Caco-2 (cell line): Measurements from ENCODE around the gene FNDC8. TPM values are rescaled to one million over a fixed set of nuclear protein-coding genes. Genes with fewer than 3 reads are reported as not detected.

Experiments used
- BruUV-seq: library from RNA; stranded (reverse); fragments of 400-500 nt; replicated peaks from 2 replicates; lab custom pipeline; 2021; lab: Mats Ljungman, UMichigan
- CTCF ChIA-PET: fragments of 300-600 bp; sonication (Branson Sonifier 250); formaldehyde crosslinking; loops from one replicate; lab custom pipeline; 2022; ENCODE audit warnings: antibody characterized with exemption; lab: Charles Lee
- POLR2A ChIA-PET: fragments of 300-600 bp; sonication (Branson Sonifier 250); formaldehyde crosslinking; loops from one replicate; lab custom pipeline; 2022; ENCODE audit warnings: antibody characterized with exemption; lab: Charles Lee
- DNase-seq, 2 experiments: peaks; one replicate each; pipeline versions ENCODE4 v3.0.0 to v3.0.0-alpha.2; 2020 to 2022
- H3K27me3 ChIP-seq: replicated peaks from 2 replicates; pipeline ENCODE4 v1.6.0; 2011; ENCODE audit warnings: low read length; ENCODE audit not compliant: control insufficient read depth, insufficient read depth
- H3K36me3 ChIP-seq: 2 replicates; pipeline ENCODE4 v1.5.1; 2011; ENCODE audit warnings: low read length; ENCODE audit not compliant: control insufficient read depth, insufficient read depth
- H3K4me1 ChIP-seq: fragments of 250-450 bp; sonication (Bioruptor Pico); 2 replicates; pipeline ENCODE4 v1.5.1; 2020; ENCODE audit warnings: mild to moderate bottlenecking
- H3K4me3 ChIP-seq: 2 replicates; pipeline ENCODE4 v1.5.1; 2011; ENCODE audit warnings: low read depth, mild to moderate bottlenecking, control low read depth, low read length
- H3K9me3 ChIP-seq: fragments of 250-450 bp; sonication (Bioruptor Pico); 2 replicates; pipeline ENCODE4 v1.5.1; 2020; ENCODE audit warnings: mild to moderate bottlenecking, moderate library complexity
- H3K27ac Mint-ChIP-seq: one replicate; pipeline ENCODE4 v1.8.0; 2022; ENCODE audit warnings: mixed read lengths; ENCODE audit not compliant: unreplicated experiment
- H3K27me3 Mint-ChIP-seq: one replicate; pipeline ENCODE4 v1.8.0; 2022; ENCODE audit warnings: mixed read lengths; ENCODE audit not compliant: insufficient read depth, unreplicated experiment
- H3K36me3 Mint-ChIP-seq: one replicate; pipeline ENCODE4 v1.8.0; 2022; ENCODE audit warnings: mild to moderate bottlenecking, mixed read lengths; ENCODE audit not compliant: insufficient read depth, unreplicated experiment
- H3K4me1 Mint-ChIP-seq: one replicate; pipeline ENCODE4 v1.8.0; 2022; ENCODE audit warnings: low read depth, mixed read lengths; ENCODE audit not compliant: unreplicated experiment
- H3K4me3 Mint-ChIP-seq: one replicate; pipeline ENCODE4 v1.8.0; 2022; ENCODE audit warnings: mild to moderate bottlenecking, moderate library complexity, mixed read lengths; ENCODE audit not compliant: unreplicated experiment
- H3K9me3 Mint-ChIP-seq: one replicate; pipeline ENCODE4 v1.8.0; 2022; ENCODE audit warnings: mixed read lengths; ENCODE audit not compliant: unreplicated experiment
- CTCF ChIP-seq, 2 experiments: fragments of 200-600 bp in 1 of 2; IDR thresholded peaks; 1 replicate in 1 of 2; 2 replicates in 1 of 2; pipeline versions ENCODE4 v1.5.1 to v1.8.0; 2011 to 2022; ENCODE audit warnings: antibody characterized with exemption in 1 of 2, control low read depth in 1 of 2, inconsistent platforms in 1 of 2, low read depth in 1 of 2, low read length in 1 of 2, mild to moderate bottlenecking in 1 of 2, moderate library complexity in 1 of 2; ENCODE audit not compliant: insufficient read depth in 1 of 2, severe bottlenecking in 1 of 2, unreplicated experiment in 1 of 2
- intact Hi-C: fragments of 100-400 bp; cut with micrococcal nuclease; formaldehyde crosslinking; loops from one replicate; pipeline ENCODE4 v1.10.0; 2022; ENCODE audit not compliant: unreplicated experiment
- total RNA-seq: library from RNA; stranded (reverse); gene quantifications from 2 replicates; pipeline ENCODE4 v1.2.3, GENCODE V29; 2022

Gene FNDC8
- total RNA-seq, 1 experiment from 2014 or later, result not detected

DNA sequence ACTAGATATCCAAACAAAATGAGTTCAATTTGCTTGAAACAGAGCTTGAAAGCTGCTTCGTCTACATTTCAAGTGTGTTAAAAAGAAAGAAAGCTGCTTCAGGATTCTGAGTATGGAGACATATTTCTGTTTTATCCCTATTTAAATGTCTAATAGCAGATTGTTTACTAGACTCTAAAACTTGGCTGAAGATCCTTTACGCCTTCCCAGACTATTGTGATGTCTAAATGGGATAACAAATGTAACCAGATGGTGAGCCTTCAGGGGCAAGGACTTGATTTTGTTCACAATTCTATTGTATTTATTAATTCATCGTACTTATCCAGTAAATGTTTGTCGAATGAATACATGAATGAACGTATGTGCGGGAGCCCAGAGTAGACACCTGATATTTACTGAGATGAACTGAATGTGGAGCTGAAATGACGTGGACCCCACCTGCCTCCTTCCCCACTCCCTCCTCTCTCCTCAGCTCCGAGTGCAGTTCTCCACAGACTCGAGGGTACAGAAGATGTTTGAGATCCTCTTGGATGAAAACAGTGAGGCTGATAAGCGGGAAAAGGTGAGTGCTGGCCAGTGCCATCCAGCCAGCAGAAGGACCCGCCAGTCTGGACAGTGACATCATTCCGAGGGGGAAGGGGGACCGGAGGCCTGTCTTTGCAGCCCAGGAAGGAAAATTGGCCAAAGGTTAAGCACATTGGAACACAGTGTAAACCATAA is 31.2 kb downstream of the FNDC8 start:
- Histone ChIP-seq H3K27me3 (no peaks in the 10 kb centered on the region), H3K4me3 (no peak overlapping the region), H3K4me1 (no peaks in the 10 kb centered on the region), H3K36me3 (no peaks in the 10 kb centered on the region), H3K9me3 (no peaks in the 10 kb centered on the region)
- intact Hi-C loops, result no loop called here
- no peaks in the 10 kb centered on the region for H3K9me3 Mint-ChIP-seq
- peaks cover 5% of the 10 kb centered on the region for H3K27me3 Mint-ChIP-seq
- no peaks in the 10 kb centered on the region for H3K36me3 Mint-ChIP-seq
- ChIA-PET CTCF (no interaction called here), POLR2A (no interaction called here)
- no peak overlapping the region for H3K27ac Mint-ChIP-seq
- no peak overlapping the region for H3K4me3 Mint-ChIP-seq
- DNase-seq, result no peak
- TF ChIP-seq CTCF (IDR thresholded peaks at IDR 0.05; ENCODE audit: insufficient read depth in 1 of 2, low read depth in 1 of 2, low read length in 1 of 2, severe bottlenecking in 1 of 2, unreplicated experiment in 1 of 2), result no peak
- peaks cover 5% of the 10 kb centered on the region for H3K4me1 Mint-ChIP-seq
- BruUV-seq, result no TSS peak

DNA sequence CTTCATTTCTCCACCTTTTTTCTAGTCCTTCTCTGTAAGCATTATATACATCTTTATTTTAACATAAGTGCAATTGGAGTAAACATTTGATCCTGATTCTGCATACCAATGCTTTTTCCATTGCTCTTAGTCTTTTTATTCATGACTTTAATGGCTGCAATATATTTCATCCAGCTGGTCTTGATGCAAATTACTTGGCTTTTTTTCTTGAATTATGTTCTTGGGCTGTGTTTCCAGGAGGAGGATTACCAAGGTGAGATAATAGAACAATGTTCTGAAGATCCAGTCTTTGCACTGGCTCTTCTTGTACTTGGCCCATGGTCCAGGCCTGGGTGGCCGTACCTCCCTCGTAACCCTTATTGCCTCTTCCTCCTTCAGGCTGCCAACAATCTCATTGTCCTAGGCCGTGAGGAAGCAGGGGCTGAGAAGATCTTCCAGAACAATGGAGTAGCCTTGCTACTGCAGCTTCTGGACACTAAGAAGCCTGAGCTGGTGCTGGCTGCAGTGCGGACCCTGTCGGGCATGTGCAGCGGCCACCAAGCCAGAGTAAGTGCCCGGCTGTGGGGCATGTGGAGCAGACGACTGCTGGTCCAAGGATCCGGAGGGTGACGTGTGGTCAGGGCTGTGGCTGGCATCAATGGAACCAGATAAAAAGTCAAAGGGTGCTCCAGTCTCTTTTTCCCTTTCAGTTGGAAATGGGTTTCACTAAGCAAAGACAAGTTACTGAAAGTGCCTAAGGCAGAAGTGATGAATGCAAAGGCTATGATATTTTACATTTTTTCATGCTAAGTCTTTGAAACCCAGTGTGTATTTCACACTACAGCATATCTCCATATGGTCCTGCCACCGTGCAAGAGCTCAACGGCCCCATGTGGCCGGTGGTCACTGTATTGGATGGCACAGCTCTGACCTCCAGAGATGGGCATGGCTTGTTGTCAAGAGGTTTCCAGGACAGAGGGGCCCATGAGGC is 33.1 kb downstream of the FNDC8 start:
- Histone ChIP-seq H3K4me3 (no peak overlapping the region), H3K27me3 (no peaks in the 10 kb centered on the region), H3K36me3 (no peaks in the 10 kb centered on the region), H3K9me3 (no peaks in the 10 kb centered on the region), H3K4me1 (no peaks in the 10 kb centered on the region)
- intact Hi-C loops, result no loop called here
- no peak for TF ChIP-seq CTCF (IDR thresholded peaks at IDR 0.05; ENCODE audit: insufficient read depth in 1 of 2, low read depth in 1 of 2, low read length in 1 of 2, severe bottlenecking in 1 of 2, unreplicated experiment in 1 of 2)
- ChIA-PET POLR2A (no interaction called here), CTCF (no interaction called here)
- Mint-ChIP-seq H3K4me1 (peaks cover 5% of the 10 kb centered on the region), H3K27me3 (peaks cover 5% of the 10 kb centered on the region), H3K4me3 (no peak overlapping the region), H3K9me3 (no peaks in the 10 kb centered on the region), H3K27ac (no peak overlapping the region), H3K36me3 (no peaks in the 10 kb centered on the region)
- DNase-seq, result peak in 1 of 2 experiments; percentile 12
- no TSS peak for BruUV-seq

DNA sequence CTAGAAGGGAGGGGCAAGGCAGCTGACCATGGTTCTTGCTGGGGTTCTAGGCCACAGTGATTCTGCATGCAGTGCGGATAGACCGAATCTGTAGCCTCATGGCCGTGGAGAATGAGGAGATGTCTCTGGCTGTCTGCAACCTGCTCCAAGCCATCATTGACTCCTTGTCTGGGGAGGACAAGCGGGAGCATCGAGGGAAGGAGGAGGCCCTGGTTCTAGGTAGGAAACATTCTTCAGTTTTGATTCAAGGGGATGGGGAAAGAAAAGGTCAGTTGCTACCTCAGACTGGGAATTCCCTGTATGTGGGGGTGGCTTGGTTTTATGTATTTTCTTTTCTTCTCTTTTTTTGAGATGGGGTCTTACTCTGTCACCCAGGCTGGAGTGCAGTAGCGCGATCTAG is 33.8 kb downstream of the FNDC8 start:
- Mint-ChIP-seq H3K27ac (no peak overlapping the region), H3K4me1 (peaks cover 5% of the 10 kb centered on the region), H3K27me3 (peaks cover 8% of the 10 kb centered on the region), H3K9me3 (no peaks in the 10 kb centered on the region), H3K4me3 (no peak overlapping the region), H3K36me3 (no peaks in the 10 kb centered on the region)
- POLR2A ChIA-PET, result no interaction called here
- Histone ChIP-seq H3K4me1 (no peaks in the 10 kb centered on the region), H3K4me3 (no peak overlapping the region), H3K36me3 (no peaks in the 10 kb centered on the region), H3K27me3 (no peaks in the 10 kb centered on the region), H3K9me3 (no peaks in the 10 kb centered on the region)
- intact Hi-C loops, result no loop called here
- CTCF ChIA-PET, result no interaction called here
- no TSS peak for BruUV-seq
- TF ChIP-seq CTCF (IDR thresholded peaks at IDR 0.05; ENCODE audit: insufficient read depth in 1 of 2, low read depth in 1 of 2, low read length in 1 of 2, severe bottlenecking in 1 of 2, unreplicated experiment in 1 of 2), result no peak
- no peak for DNase-seq
